Sigmoid colon (tissue), 7 donors: ENCODE data around the gene PHC2. TPM values are rescaled to one million over a fixed set of nuclear protein-coding genes. Genes with fewer than 3 reads are reported as not detected.
A peak's percentile ranks its signal among the peaks of the same experiment; 100 is the strongest.

Experiments used
- DNase-seq: peaks from one replicate; pipeline ENCODE4 v3.0.0-alpha.2; 2019
- H3K27ac ChIP-seq, 4 donors: fragments of 200-600 bp; sonication (generic); one replicate each; pipeline ENCODE4 v1.5.1; 2016 to 2019; ENCODE audit warnings: mild to moderate bottlenecking in 1 of 4
- H3K27me3 ChIP-seq, 3 donors: fragments of 200-600 bp; sonication (generic); one replicate each; pipeline ENCODE4 v1.5.1; 2019; ENCODE audit warnings: mild to moderate bottlenecking in 1 of 3
- H3K36me3 ChIP-seq, 4 donors: fragments of 200-600 bp; sonication (generic); one replicate each; pipeline ENCODE4 v1.5.1; 2016 to 2019
- H3K4me1 ChIP-seq, 4 donors: fragments of 200-600 bp; sonication (generic); one replicate each; pipeline ENCODE4 v1.5.1; 2017 to 2019
- H3K4me3 ChIP-seq, 4 donors: fragments of 200-600 bp; sonication (generic); one replicate each; pipeline ENCODE4 v1.5.1; 2017 to 2019; ENCODE audit warnings: mild to moderate bottlenecking in 2 of 4, moderate library complexity in 1 of 4
- H3K9me3 ChIP-seq, 4 donors: fragments of 200-600 bp in 3 of 4; sonication (generic) in 3 of 4; one replicate each; pipeline versions ENCODE4 v1.5.1 to v1.6.1; 2013 to 2019
- CTCF ChIP-seq, 4 experiments: fragments of 450-650 bp in 3 of 4; fragments of 200-600 bp in 1 of 4; IDR thresholded peaks; one replicate each; pipeline ENCODE4 v1.5.1; 2016 to 2019; ENCODE audit warnings: antibody characterized with exemption in 4 of 4, mild to moderate bottlenecking in 3 of 4, moderate library complexity in 2 of 4
- EP300 ChIP-seq, 4 donors: sonication (generic); formaldehyde crosslinking; IDR thresholded peaks; one replicate each; pipeline ENCODE4 v1.6.1; 2017; ENCODE audit warnings: antibody characterized with exemption in 4 of 4
- POLR2A ChIP-seq, 2 donors: fragments of 450-650 bp; IDR thresholded peaks; one replicate each; pipeline ENCODE4 v1.6.1; 2016; ENCODE audit warnings: antibody characterized with exemption in 2 of 2, mild to moderate bottlenecking in 2 of 2, moderate library complexity in 2 of 2
- POLR2AphosphoS5 ChIP-seq, 4 donors: sonication (generic); formaldehyde crosslinking; IDR thresholded peaks; one replicate each; pipeline ENCODE4 v1.6.1; 2017; ENCODE audit warnings: antibody characterized with exemption in 4 of 4
- WGBS, 2 donors: extraction: QIAGEN DNeasy Blood & Tissue Kit; methylation state at CpG; one replicate each; pipeline ENCODE4 v1.1.7; 2013; 5-methylcytosine and 5-hydroxymethylcytosine counted together
- intact Hi-C: fragments of 100-400 bp; cut with DNase I; formaldehyde crosslinking; loops from one replicate; pipeline ENCODE4 v1.15.1; 2023
- polyA plus RNA-seq, 3 donors: library from polyadenylated mRNA; stranded (reverse); fragments of 200-250 nt; gene quantifications; one replicate each; pipeline ENCODE4 v1.2.3, GENCODE V29; 2013
- total RNA-seq, 4 donors: library from RNA; depleted of rRNA; stranded (reverse); fragments of >200 nt; gene quantifications; one replicate each; pipeline ENCODE4 v1.1.0, GENCODE V29; 2016
- donor health status: healthy with polysubstance abuse.
- donor health status: Bipolar disorder and iron deficiency.
- donor health status: healthy.

PHC2 gene
- total and polyA plus RNA-seq, 7 donors, result 56.2 to 199 (median 96.3) TPM

DNA sequence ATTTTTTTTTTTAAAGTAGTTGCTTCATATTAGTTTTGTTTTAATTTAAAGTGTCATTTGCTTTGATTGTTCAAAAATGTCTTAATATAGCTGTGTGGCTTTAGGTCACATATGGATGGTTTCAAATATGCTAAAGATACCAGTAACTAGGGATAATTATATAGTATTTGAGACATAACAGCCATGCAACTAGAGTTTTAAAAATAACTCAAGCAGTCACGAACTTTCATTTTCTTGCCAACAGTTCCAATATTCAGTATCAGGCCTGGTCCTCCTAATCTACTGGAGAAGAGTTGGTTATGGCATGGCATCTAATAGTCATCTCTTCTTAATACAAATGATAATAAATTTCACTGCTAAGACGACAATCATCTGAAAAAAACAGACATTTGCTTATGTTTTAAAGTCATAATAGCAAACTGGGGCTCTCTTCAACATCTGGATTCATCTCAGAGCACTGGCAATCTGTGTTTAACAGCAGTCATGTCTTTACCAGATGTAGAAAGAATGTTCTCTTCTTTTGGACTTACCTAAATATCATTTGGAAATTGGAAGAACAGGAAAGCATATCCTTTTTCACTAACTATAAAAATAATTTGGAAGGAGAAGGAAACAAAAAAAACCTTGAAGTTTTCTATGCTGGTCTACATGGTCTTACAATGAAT is 85.9 kb downstream of the PHC2 start:
- Histone ChIP-seq H3K27me3 (no peaks in the 10 kb centered on the region), H3K27ac (peak overlapping the region; percentile 60 to 100 (median 98)), H3K36me3 (peaks cover 0 to 5% (median 0%) of the 10 kb centered on the region in 4 donors), H3K4me1 (peaks cover 0 to 82% (median 80%) of the 10 kb centered on the region in 4 donors), H3K9me3 (no peaks in the 10 kb centered on the region), H3K4me3 (no peak overlapping the region)
- no peak for DNase-seq
- 66 to 72% methylated on average over 2 of the region's 2 CpGs for WGBS, 2 donors
- intact Hi-C loops, result no loop called here
- no peak for TF ChIP-seq POLR2A (IDR thresholded peaks at IDR 0.05)
- no peak for TF ChIP-seq CTCF (IDR thresholded peaks at IDR 0.05)
- no peak for TF ChIP-seq EP300 (IDR thresholded peaks at IDR 0.05)
- no peak for TF ChIP-seq POLR2AphosphoS5 (IDR thresholded peaks at IDR 0.05)

- intact Hi-C loops, result no loop called here
- no peak for TF ChIP-seq POLR2AphosphoS5 (IDR thresholded peaks at IDR 0.05)
- no peak for TF ChIP-seq CTCF (IDR thresholded peaks at IDR 0.05)
- no peak for TF ChIP-seq EP300 (IDR thresholded peaks at IDR 0.05)
- no peak for TF ChIP-seq POLR2A (IDR thresholded peaks at IDR 0.05)
- H3K4me3 ChIP-seq, result no peak overlapping the region
- 71 to 77% methylated on average over 5 of the region's 5 CpGs for WGBS, 2 donors
- no peaks in the 10 kb centered on the region for H3K27me3 ChIP-seq
- H3K36me3 ChIP-seq, result peaks cover 0 to 5% (median 0%) of the 10 kb centered on the region in 4 donors
- H3K9me3 ChIP-seq, result no peaks in the 10 kb centered on the region
- DNase-seq, result no peak
- H3K4me1 ChIP-seq, result peaks cover 0 to 97% (median 95%) of the 10 kb centered on the region in 4 donors
- peak overlapping the region; percentile 60 to 100 (median 98) for H3K27ac ChIP-seq
These were observed 87.4 kb downstream of the PHC2 start for GRCh38 chr1:33343539-33343938.

DNA sequence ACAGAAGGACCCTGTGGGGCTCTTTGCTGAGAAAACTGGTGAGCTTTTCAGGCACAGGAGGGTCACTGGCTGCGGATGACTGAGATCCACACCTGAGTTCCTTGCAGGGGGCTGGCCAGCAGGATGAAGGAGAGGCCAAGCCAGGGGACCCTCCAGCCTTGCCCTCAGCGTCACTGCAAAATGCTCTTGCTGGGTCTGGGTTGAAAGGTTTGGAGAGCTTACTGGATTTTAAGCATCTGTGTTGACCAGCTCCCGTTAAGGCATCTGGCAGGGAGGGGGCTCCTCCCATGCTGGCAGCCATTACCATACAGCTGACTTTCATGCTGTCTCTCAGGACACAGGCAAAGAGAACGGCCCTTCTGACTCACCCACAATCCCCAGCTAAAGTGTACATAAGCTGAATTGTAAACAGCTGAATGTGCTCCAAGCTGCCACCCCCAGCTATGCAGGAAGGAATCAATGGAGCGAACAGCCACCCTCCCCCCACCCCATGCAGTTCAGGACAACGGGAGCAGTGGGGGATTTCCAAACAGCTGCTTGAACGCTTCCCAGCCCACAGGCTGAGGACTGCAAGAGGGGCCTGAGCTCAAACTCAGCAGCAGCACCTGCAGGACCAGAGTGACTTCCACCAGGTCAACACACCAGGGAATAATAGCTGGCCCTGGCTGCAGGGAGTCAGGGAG is 88.7 kb downstream of the PHC2 start:
- H3K4me3 ChIP-seq, result peak overlapping the region in 3 of 4 donors; percentile 7 to 27 (median 9)
- peaks cover 0 to 100% (median 99%) of the 10 kb centered on the region in 4 donors for H3K4me1 ChIP-seq
- peak; percentile 93 for DNase-seq
- peak; percentile 10 to 76 (median 34) for TF ChIP-seq POLR2AphosphoS5 (IDR thresholded peaks at IDR 0.05)
- no peak for TF ChIP-seq CTCF (IDR thresholded peaks at IDR 0.05)
- peak in 1 of 4 donors; percentile 44 for TF ChIP-seq EP300 (IDR thresholded peaks at IDR 0.05)
- H3K9me3 ChIP-seq, result no peaks in the 10 kb centered on the region
- no peaks in the 10 kb centered on the region for H3K27me3 ChIP-seq
- intact Hi-C loops, result no loop called here
- H3K27ac ChIP-seq, result peak overlapping the region; percentile 79 to 100 (median 98)
- WGBS, 2 donors, result 15 to 30% methylated on average over 7 of the region's 7 CpGs
- peaks cover 0 to 5% (median 0%) of the 10 kb centered on the region in 4 donors for H3K36me3 ChIP-seq

- Histone ChIP-seq H3K27me3 (no peaks in the 10 kb centered on the region), H3K4me3 (no peak overlapping the region), H3K4me1 (peaks cover 0 to 100% (median 99%) of the 10 kb centered on the region in 4 donors), H3K27ac (peak overlapping the region; percentile 79 to 100 (median 98)), H3K36me3 (peaks cover 0 to 5% (median 0%) of the 10 kb centered on the region in 4 donors), H3K9me3 (no peaks in the 10 kb centered on the region)
- 85 to 86% methylated on average over 6 of the region's 6 CpGs for WGBS, 2 donors
- intact Hi-C loops, result no loop called here
- no peak for DNase-seq
- TF ChIP-seq CTCF (IDR thresholded peaks at IDR 0.05) (no peak), EP300 (IDR thresholded peaks at IDR 0.05) (peak in 1 of 4 donors; percentile 3), POLR2AphosphoS5 (IDR thresholded peaks at IDR 0.05) (peak in 2 of 4 donors; percentile 27 to 55), POLR2A (IDR thresholded peaks at IDR 0.05) (no peak)
These were observed 89.7 kb downstream of the PHC2 start for GRCh38 chr1:33341190-33341589.
